HK-2 (cell line): ENCODE data around the gene SLC9A3.

Source experiments
- DNase-seq: peaks from one replicate; pipeline ENCODE4 v3.0.0-alpha.2; 2018; ENCODE audit not compliant: unreplicated experiment

Gene SLC9A3

GRCh38 chr5:459562-460272 is 64.5 kb downstream of the SLC9A3 start:
- no peak for DNase-seq

GRCh38 chr5:458547-459353 is 65.5 kb downstream of the SLC9A3 start:
- peak; percentile 79 for DNase-seq

DNA sequence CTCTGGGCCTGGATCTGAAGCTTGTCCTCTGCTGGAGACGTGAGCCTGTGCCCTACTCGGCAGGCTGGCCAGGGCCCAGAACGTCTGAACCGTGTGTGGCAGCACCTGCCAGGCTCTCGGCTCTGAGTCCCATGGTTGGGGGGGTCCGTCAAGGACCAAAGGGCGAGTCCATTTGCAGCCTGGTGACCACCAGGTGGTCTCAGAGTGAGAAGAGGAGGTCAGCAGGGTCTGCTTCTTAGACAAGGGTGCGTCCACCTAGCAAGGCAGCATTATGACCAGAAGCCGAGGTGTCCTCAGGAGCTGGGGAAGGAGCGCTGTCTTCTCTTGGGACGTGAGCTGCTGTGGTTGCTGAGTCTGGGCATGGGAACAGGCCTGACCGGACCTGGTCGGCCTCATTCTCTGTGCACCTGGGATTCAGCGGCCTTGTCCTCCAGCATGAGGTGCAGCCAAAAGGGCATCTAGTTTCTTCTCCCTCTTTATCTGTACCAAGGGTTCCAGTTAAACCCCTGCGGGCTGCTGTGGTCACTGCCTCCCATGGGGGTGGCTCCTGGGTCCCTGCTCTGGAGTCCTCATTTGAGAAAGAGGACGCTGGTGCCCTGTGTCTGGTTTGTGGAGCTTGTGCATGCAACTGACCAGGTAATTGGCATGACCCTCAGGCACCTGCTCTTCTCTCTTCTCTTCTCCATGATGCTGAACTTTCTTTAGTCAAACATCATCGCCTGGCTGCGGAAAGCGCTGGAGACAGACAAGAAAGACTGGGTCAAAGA is 66.9 kb downstream of the SLC9A3 start:
- DNase-seq: no peak

DNA sequence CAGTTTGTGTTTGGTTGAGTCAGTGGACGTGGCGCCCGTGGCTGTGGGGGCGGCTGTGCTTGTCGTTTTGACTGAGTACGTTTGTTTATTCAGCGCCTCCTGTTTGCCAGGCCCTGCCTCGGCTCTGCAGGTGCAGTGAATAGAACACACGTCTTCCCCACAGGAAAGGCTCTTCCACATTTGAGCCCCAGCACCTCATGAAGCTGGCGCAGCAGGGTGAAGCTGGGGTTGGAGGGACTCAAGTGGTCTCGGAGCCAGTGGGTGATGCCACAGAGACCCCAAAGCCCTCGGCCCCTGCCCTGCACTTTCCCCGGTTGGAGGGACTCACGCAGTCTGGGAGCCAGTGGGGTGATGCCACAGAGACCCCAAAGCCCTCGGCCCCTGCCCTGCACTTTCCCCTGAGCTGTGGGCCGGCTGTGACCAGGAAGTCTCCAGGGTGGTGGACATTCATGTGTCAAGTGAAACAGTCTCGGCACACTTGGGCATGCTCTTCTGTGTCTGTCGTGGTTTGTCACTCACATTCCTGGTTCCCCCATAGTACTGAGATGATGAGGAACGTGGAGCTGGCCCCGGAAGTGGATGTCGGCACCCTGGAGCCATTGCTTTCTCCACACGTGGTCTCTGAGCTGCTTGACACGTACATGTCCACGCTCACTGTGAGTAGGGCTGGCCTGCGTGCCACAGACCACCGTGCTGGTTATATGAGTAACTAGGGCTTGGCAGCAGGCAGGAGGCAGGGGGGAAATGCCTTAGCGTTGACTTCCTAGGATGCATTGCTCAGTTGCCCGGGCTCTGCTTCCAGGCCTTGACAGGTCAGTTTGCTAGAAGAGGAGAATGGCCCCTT is 67.7 kb downstream of the SLC9A3 start:
- no peak for DNase-seq

DNA sequence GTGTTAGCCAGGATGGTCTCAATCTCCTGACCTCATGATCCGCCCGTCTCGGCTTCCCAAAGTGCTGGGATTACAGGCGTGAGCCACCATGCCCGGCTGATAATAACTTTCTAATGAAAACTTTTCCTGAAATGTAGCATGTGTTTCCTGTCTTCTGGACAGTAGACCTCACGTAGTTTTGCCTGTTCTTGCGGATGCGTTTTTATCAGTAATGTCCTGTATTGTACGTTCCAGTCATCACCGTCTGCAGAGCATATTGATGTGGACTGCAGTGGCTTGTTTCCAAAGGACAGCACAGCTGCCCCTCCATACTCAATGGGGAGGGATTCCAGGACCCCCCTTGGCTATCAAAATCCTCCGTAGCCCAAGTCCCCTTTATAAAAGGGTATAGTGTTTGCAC is 68.4 kb downstream of the SLC9A3 start:
- DNase-seq: no peak

- no peak for DNase-seq
These were observed 69.3 kb downstream of the SLC9A3 start for GRCh38 chr5:454936-455335.

- DNase-seq: no peak
These were observed 70.3 kb downstream of the SLC9A3 start for GRCh38 chr5:453725-454481.

DNA sequence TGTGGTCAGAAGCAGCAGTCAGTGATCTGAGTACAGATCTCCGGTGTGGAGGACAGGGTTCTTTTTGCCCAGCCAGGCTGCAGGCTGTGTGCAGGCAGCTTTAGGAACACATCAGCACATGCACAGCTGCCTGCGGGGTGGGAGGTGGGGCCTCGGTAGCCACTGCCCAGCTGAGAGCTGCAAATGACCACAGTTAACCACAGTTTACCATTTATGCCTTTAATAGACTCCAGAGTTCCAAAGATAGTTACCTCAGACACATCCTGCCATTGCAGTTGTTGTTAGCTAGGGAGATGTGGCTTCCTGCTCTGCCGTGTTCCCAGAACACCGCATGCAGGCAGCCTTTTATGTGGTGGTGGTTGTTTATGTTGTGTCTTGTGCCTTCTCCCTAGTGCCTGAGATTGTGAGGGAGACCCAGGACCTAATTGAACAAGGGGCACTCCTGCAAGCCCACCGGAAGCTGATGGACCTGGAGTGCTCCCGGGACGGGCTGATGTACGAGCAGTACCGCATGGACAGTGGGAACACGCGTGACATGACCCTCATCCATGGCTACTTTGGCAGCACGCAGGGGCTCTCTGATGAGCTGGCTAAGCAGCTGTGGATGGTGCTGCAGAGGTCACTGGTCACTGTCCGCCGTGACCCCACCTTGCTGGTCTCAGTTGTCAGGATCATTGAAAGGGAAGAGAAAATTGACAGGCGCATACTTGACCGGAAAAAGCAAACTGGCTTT is 71.1 kb downstream of the SLC9A3 start:
- DNase-seq: no peak

DNA sequence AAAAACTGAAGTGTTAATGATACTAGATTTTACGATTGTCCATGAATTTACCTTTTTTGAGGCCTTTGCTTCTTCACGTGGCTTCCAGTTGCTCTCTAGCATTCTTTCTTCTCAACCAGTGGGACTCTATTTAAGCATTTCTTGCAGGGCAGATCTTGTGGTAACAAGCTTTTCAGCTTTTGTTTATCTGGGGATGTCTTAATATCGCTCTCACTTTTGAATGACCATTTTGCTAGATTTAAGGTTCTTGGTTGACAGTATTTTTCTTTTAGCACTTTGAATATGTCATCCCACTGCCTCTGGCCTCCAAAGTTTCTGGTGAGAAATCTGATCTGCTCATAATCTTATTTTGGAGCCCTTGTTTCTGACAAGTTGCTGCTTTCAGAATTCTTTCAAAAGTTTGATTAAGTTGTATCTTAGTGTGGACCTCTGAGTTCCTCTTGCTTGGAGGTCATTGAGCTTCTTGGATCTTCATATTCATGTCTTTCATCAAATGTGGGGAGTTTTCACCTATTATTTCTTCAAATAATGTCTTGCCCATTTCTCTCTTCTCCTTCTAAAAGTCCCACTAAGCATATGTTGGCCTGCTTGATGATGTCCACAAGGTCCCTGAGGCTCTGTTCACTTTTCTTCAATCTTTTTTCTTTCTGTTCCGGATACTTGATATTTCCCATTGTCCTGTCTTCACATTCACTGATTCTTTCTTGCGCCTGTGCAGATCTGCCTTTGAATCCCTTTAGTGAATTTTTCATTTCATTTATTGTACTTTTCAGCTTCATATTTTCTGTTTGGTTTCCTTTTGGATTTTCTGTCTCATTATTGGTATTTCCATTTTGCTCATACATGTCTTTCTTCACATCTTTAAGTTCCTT is 72.4 kb downstream of the SLC9A3 start:
- DNase-seq: no peak

DNA sequence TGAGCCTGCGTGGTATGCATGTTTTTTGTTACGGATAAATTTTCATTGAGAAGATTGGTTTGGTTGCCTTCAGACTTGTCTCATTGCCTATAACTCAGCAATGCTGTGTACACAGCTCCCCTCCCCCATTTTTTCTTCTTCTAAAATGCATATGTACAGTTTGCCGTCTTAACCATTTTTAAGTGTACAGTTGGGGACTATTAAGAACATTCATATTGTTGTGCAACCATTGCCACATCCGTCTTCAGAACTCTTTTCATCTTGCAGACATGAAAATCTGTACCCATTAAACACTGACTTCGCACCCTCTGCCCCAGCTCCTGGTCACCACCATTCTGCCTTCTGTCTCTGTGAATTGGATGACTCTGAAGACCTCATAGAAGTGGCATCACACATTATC is 75.1 kb downstream of the SLC9A3 start:
- no peak for DNase-seq

DNA sequence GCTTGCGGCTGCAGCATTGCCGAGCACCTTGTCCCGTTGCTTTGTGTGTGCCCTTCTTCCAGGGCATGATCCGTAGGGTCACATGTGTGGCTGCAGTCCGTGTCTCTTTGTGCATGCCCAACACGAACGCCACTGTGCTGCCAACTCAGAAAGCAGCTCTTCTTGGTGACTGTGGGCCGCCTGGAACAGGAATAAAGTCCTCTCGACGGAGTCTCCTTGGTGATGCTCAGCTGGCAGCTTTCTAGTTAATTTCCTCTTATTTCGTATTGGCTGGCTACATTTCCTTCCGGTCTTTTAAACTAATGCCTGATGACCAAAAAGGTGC is 75.5 kb downstream of the SLC9A3 start:
- DNase-seq: no peak

DNA sequence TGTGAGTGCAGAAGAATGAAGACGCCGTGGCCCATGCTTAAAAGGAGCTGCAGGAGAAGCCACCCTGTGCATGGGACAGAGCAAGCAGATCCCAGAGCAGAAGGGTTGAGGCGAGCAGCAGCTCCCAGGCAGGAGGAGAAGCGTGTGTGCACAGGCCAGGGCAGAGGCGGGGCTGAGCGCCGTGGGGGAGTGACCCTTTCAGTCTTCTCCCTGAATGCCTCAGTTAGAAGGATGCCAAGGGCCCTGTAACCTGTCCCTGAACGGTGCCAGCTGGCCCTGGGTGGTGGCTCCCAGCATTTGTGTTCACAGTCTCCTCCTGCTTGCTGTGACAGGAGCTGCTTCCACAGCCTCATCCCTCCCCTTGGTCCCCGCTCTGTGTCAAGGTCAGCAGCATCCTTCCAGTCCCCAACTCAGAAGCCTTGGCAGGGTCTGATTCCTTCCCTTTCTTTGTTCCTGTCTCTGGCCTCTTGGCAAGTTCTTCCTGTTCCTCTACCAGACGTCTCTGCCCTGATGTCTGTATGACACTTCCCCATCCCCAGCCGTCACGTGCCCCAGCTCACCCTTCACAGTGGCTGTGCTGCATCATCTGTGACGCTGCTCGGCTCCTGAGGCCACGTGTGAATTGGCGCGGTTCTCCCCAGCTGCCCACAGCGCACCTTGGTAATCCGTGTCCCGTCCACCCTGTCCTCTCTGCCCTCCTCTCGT is 76.0 kb downstream of the SLC9A3 start:
- no peak for DNase-seq

DNA sequence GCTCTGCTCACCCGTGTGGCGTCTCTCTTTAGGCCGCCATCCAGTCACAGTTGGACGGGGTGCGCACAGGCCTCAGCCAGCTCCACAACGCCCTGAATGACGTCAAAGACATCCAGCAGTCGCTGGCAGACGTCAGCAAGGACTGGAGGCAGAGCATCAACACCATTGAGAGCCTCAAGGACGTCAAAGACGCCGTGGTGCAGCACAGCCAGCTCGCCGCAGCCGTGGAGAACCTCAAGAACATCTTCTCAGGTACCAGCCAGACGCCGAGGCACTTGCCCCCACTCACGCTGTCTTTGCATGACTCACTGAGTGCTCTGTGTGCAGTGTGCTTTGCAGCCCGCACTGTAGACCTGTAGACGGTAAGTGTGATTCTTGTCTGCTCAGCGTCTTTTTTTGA is 76.7 kb downstream of the SLC9A3 start:
- no peak for DNase-seq

DNA sequence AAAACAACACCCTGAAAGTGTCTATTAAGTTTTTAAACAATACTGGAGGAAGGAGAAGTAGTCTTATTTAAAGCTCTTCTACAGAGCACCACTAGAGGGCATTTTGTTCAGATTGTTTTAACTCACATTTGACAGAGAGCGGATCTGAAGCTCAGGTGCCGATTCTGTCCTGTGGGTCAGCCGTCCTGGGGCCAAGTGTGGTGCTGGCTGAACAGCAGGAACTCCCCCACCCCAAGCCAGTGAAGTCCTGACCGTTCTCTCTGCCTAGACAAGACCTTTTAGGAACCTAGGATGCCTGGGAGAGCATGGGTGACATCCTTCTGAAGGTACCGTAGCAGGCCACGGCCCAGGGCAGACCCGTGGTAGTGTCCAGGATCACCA is 77.4 kb downstream of the SLC9A3 start:
- no peak for DNase-seq

- no peak for DNase-seq
These were observed 78.0 kb downstream of the SLC9A3 start for GRCh38 chr5:446066-446882.

DNA sequence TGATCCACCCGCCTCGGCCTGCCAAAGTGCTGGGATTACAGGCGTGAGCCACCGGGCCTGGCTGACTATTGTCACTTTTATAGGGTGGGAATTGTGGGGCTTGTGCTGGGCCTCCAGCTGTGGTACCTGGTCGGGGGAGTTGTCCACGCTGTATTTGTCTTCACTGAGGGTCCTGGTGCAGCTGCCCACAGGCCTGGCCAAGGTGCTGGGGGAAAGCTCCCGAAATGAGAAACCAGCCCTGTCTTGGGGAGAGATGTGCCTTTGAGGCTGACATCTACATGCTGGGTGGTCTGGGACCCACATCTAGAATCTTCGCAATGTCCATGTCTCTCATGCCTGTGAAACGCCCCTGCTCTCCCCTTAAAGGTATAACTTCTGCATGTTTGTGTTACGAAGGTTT is 78.7 kb downstream of the SLC9A3 start:
- DNase-seq: no peak

- DNase-seq: no peak
These were observed 80.0 kb downstream of the SLC9A3 start for GRCh38 chr5:444226-444625.
